GM20431 (cell line): ENCODE measurements around the gene FER1L5.

Source experiments
- in situ Hi-C: fragments of 300-500 bp; cut with MseI, MboI; formaldehyde crosslinking; loops from one replicate; pipeline ENCODE4 v1.15.0; 2020; ENCODE audit warnings: low sequenced_read_pairs; ENCODE audit not compliant: unreplicated experiment

Gene FER1L5

DNA sequence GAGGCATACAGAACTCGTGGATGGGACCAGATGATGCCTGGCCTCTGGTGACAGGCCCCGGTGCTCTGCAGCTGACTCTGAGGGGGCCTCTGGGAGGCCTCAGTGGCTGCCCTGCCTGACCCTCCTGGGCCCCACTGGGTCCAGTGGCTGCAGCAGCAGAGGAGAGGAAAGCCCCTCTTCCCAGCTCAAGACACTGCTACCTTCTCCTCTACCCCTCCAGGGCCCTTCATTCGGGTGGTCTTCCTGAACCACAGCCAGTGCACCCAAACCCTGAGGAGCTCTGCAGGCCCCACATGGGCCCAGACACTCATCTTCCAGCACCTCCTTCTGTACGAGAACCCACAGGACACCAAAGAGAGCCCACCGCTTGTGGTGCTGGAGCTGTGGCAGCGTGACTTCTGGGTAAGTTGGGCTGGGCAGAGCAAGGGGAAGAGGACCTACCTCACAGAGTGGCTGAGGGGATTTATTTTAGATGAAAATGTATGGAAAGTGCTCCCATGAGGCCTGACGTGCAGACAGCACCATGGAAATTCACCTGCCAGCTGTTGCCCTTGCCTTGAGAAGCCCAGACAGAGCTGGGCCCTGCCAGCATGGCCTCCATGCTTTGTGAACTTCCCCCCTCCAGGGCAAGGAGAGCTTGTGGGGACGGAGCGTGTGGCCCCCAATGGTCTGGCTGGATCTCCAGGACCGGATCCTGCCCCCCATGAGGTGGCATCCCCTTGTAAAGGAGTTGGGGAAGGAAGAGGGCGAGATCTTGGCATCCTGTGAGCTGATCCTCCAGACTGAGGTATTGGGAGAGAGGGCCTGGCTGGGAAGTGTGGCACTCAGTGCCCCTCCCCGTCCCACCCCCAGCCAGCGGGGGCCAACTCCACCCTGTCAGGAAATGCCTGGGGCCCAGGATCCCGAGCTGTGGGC lies 51.0 kb downstream of the FER1L5 start:
- in situ Hi-C loops, result no loop called here

DNA sequence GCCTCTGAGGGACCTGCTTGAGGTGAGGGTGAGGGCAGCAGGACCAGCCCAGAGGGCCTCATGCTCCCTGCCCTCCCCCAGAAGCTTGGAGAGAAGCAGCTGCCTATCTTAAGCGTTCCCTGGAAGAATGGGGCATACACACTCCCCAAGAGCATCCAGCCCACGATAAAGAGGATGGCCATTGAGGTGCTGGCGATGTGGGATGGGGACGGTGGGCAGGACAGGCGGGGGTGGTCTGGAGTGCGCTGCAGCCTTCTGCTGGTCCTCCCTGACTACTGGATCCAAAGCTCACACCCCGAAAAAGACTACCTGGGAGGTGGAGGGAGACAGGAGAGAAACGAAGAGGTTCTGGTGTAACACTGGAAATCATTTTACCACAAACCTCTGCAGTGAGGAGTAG lies 51.7 kb downstream of the FER1L5 start:
- in situ Hi-C loops, result no loop called here

DNA sequence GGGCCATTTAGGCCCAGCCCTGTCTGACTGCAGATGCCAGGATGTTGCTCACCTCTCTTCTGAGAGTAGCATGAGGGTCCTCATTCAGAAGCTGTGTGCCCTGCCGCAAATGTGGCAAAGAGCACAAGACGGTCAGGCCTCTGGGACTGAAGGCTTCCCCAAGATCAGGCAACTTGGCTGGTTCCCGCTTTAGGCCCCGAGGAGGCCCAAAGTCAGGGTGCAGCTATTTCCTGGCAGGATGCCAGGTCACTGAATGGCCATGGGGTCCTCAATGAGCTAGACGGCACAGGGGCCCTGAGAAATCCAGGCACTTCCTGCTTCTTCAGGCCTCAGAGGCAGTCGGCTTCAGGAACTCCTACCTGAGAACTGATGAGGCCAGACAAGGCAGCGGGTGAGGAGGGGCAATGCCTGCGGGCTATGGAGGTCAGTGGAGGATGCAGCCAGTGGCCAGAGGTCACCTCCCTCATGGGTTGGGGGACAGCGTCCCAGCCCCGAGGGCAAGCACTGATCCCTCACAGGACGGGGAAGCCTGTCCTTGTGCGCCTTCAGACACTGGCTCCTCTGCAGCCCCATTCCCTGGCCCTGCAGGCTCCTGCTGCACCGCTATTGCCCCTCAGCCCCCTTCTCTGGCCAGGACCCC lies 52.4 kb downstream of the FER1L5 start:
- in situ Hi-C loops, result no loop called here

DNA sequence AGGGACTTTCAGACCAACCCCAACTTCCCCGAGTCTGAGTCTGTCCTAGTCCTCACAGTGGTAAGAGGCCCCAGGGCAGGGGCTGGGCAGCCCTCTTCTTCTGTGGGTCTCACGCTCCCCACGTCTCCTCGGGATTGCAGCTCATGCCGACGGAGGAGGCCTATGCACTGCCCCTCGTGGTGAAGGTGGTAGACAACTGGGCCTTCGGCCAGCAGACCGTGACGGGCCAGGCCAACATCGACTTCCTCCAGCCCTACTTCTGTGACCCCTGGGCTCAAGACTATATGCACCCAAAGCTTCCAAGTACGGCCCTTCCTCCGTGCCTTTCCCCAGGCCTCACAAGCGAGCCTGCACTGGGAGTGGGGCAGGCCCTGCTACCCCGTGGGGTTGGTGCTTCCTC lies 53.0 kb downstream of the FER1L5 start:
- in situ Hi-C loops, result no loop called here

DNA sequence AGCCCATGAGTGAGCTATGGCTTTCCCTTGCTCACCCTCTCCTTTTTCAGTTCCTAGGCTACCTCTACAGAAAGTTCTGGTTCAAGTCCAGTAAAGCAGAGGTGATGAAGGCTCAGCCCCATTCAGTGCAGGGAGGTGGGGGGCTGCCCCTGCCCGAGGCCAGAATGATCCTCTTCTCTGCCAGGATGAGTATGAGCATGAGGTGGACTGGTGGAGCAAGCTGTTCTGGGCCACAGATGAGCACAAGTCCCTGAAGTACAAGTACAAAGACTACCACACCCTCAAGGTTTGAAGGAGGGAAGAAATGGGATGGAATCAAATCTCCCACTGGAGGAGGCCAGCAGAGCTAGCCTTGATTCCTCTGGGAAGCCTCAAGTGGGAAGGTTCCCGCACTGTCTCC lies 54.9 kb downstream of the FER1L5 start:
- in situ Hi-C loops, result no loop called here

DNA sequence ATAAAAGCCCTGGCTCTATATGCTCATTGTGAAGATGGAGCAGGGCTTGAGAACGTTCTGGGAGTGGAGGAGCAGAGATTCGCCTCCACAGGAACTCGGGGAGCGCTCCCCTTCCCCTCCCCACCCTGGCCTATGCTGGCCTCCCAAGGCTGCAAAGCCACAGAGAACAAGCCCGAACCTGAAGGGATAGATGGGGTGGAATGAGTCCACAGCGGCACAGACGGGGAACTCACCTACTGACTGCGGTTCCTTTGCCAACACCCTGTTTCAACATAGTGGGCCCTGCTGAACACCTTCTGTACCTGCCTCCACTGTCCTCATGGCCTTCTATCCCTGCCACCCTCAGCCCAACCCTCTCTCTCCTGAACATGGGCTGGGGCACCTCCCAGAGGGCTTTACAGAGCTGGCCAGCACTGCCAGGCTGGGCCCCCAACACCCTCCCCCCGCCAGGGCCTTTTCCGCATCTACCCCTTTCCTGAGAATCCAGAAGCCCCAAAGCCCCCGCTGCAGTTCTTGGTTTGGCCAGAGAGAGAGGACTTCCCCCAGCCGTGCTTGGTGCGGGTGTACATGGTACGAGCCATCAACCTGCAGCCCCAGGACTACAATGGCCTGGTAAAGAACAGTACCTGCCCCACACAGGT lies 55.8 kb downstream of the FER1L5 start:
- in situ Hi-C loops, result no loop called here

DNA sequence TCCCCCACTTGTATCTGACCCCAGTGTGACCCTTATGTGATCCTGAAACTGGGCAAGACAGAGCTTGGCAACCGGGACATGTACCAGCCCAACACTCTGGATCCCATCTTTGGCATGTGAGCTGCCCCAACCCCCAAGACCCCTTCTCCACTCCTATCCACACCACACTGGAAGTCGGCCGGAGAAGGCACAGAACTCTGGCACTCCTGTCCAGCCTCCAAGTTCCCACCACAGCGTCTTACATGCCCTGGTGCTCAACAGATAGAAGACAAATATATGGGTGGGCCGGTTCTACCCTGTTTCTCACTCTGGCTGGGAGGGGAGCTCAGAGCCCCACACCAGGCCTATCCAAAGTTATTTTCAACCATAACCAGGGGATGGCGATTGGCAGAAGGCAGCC lies 56.5 kb downstream of the FER1L5 start:
- in situ Hi-C loops, result no loop called here

DNA sequence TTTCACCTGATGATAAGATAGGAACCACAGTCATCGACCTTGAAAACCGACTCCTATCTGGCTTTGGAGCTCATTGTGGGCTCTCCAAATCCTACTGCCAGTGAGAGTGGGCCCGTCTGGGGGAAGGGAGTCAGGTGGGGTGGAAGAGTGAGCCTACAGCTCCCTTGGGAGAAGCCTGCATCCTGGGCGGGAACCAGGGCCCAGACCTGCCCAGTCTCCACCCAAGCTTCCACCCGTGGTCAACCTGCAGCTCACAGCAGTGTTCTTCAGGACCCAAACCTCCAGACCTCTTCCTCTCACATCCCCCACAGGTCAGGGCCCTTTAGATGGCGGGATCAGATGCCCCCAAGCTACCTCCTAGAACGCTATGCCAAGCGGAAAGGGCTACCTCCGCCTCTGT lies 57.1 kb downstream of the FER1L5 start:
- in situ Hi-C loops, result no loop called here

DNA sequence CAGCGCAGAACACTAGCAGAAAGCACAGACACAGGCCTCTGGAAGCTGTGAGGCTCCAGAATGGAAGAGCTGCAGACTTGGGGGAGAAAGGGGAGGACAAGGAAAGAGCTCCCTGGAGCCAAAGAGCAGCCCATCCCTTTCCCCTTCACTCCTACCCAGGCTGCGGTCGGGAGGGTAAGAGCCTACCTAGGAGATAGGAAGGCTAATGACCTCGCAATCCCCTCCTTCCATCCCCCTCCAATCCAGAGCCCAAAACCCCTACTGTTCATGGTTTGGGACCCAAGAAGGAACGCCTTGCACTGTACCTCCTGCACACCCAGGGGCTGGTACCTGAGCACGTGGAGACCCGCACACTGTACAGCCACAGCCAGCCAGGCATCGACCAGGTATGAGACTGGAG lies 57.5 kb downstream of the FER1L5 start:
- in situ Hi-C loops, result no loop called here

DNA sequence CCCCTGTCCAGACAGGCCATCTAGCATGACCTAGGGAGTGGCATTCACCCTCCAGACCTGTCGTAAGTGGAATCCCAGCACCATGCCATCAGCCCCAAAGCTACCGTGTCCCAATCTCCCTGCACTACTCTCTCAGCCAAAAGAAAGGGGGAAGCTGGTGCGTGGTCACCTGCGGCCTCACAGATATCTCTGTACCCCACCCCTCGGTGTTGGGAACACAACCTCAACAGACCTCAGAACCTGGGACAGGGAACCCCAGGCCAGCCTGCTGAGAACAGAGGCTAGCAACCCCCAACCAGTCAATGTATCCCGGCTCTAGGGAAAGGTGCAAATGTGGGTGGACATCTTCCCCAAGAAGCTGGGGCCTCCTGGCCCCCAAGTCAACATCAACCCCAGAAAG lies 59.1 kb downstream of the FER1L5 start:
- in situ Hi-C loops, result no loop called here

DNA sequence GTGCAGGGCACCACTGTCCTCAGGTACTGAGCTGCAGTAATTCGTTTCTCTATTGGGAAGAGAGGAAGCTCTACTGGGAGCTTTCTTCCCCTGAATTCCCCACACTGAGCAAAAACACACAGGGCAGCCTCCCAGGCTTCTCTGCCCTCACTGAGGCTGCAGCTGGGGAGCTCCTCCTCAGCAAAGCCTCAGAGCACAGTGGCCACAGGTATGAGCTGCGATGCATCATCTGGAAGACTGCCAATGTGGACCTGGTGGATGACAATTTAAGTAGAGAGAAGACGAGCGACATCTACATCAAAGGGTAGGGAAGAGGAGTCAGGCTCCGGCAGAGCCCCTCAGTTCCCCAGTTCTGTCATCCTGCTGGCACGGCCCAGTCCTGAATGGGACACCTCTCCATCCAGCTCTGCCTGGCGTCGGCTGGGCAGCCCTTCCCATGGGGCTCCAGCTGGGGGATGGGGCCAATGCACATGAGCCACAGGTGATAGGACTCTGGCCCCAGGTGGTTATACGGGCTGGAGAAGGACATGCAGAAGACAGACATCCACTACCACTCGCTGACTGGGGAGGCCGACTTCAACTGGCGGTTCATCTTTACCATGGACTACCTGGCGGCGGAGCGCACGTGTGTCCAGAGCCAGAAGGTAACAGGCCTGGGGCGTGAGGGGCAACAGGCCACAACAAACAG lies 59.7 kb downstream of the FER1L5 start:
- in situ Hi-C loops, result no loop called here

DNA sequence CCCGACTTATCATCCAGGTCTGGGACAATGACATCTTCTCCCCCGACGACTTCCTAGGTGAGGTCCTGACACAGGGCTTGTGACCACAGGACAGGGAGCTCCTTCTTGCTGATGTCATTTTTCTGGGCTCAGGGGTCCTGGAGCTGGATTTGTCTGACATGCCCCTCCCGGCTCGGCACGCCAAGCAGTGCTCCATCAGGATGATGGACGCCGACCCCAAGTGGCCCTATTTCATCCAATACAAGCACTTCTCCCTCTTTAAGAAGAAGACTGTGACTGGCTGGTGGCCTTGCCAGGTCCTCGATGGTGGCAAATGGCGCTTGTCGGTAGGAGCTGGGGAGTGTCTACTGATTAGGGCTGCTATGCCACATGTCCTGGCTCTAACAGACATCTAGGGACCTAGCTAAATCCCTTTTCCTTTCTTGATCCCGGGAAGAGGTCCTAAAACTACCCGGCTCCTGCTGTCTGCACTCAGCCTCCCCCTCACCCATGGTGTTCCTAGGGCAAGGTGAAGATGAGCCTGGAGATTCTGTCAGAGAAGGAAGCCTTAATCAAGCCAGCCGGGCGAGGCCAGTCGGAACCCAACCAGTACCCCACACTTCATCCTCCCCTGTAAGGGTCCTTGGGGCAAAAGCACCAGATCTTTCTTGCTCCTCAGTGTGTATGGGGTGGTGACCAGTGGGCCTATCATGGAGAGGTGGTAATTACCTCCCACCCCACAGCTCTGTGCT lies 60.6 kb downstream of the FER1L5 start:
- in situ Hi-C loops, result no loop called here

DNA sequence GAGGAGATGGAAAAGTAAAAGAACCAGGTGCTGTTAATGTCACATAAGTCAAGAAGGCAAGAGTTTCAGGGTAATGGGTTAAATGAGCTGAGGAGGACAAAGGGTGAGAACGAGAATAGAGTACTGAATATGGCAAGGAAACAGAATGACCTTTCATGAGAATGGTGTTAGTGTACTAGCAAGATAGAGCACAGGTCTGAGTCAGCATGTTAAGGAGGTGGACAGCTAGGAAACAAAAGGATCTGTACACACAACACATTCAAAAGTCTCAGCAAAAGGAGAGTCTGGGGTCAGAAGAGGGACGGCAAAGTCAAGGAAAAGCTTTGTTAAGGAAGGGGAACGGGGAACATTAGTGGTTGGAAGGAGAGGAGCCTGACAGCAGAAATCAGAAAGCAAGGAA lies 68.4 kb downstream of the FER1L5 start:
- in situ Hi-C loops, result no loop called here

DNA sequence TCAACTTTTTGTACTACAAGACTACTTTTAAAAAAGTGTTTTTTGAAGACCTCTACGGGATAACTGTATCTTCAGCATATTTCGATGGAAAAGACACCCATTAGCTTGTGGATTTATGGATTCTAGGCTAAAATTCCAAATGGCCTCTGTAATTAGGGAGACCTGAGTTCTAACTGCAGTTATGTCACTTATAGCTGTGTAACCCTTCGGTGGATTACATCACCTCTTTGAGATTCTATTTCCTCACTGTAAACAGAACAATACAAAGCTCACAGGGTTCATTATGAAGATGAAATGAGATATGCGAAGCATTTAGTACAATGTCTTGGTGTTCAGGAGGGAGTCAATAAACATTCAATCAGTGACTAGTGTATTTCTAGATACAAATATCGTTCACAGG lies 73.1 kb downstream of the FER1L5 start:
- in situ Hi-C loops, result no loop called here

DNA sequence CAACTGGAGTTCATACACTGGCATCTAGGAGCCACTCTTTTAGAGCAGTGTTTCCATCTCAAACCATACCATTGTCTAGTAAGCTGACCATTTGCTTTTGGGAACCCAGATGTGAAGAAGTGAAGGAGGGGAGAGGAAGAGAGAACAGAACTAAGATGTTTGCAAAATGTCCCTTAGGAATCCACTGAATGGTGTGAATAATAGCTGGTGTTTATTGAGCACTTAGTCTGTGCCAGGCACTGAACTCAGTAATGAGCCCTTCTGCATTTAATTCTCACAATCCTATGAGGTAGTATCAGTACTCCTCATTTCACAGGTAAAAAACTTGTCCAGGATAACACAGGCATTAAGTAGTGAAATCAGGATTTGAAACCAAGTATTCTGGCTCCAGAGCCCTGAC lies 73.8 kb downstream of the FER1L5 start:
- in situ Hi-C loops, result no loop called here

DNA sequence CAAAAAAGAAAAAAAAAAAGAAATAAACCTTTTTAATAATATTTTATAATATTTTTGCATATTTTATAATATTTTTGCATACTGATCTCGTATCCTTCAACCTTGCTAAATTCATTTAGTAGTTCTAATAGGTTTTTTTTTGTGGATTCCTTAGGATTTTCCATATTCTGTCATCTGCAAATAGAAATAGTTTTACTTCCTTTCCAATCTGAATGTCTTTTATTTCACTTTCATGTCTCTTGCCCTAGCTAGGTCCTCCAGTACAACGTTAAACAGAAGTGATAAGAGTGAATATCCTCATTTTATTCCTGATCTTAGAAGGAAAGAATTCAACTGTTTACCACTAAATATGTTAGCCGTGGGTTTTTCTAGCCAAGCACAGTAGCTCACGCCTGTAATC lies 83.6 kb downstream of the FER1L5 start:
- in situ Hi-C loops, result no loop called here

DNA sequence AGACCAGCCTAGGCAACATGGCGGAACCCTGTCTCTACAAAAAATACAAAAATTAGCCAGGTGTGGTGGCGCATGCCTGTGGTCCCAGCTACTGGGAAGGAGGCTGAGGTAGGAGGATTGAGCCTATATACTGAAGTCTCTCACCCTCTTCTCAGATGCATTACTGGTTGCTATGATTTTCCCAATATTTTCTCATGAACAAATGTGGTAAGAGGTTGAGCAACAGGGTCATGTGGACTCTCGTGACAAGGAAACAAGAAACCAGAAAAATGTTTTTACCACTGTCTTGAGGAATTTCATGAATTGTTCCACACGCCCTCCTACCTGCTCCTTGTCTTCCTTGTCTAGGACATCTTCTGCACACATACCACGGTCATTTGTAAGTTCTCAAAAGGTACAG lies 84.9 kb downstream of the FER1L5 start:
- in situ Hi-C loops, result no loop called here

DNA sequence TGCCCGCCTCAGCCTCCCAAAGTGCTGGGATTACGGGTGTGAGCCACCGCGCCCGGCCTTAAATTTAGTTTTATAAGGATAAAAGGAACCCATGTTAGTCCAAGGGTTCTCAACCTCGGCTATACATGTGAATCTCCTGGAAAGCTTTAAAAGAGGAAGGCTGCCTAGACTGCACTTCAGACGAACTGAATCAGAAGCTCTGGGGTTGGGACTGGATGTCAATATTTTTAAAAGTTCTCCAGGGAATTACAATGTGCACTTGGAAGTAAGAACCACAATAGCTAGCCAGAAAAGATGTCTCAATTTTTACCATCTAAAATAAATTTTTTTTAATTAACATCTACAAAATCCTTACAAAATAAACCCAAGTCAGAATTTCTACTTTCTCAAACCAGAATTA lies 87.2 kb downstream of the FER1L5 start:
- in situ Hi-C loops, result no loop called here

DNA sequence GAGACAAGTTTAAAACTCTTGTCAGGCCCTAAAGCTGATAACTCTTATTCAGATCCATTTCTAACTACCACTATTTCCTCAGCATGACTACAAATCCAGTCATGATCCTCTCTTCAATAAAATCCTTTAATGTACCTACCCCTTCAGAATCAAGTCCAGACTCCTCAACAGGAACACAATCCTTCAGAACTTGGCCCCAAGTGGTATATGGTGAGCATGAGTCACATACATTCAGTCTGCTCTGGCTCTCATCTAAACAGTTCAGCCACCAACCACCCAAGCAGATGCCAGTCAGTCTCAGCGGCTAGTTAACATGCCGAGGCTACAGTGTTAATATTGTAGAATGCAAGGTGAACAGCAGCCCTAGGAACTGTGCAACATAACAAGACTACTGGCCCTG lies 87.6 kb downstream of the FER1L5 start:
- in situ Hi-C loops, result no loop called here

DNA sequence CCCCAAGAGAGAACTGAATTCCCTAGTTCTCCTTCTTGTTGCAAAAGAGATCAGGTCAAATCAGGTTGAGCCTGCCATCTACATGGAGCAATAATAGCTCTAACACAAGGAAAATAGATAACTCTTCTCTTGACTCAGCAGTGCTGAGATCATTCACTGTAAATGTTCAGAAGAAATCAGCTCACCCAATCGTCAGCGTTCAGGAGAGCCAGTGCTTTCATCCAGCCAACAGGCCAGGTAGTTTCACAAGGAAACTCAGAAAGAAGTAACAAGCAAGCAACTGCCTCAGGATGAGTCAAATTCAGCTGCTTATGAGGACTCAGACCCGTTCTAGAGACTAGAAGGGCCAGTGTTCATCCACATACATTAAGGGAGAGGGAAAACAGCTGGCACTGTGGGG lies 91.4 kb downstream of the FER1L5 start:
- in situ Hi-C loops, result no loop called here
